OCI-LY3 (cell line): ENCODE data around the gene GRIK1.

Experiments used
- EZH2phosphoT487 ChIP-seq: fragments of 200-600 bp; shearing (Covaris generic); IDR thresholded peaks from 2 replicates; pipeline ENCODE4 v1.6.1; 2018; ENCODE audit warnings: antibody characterized with exemption, mixed run types, low read depth
- TF ChIP-seq, protein P1 (sequence below): fragments of 200-600, 300-600 bp; sonication (generic); IDR thresholded peaks from 2 replicates; pipeline ENCODE4 v1.5.1; 2014; ENCODE audit warnings: antibody characterized with exemption, low read length, low read depth

DNA sequence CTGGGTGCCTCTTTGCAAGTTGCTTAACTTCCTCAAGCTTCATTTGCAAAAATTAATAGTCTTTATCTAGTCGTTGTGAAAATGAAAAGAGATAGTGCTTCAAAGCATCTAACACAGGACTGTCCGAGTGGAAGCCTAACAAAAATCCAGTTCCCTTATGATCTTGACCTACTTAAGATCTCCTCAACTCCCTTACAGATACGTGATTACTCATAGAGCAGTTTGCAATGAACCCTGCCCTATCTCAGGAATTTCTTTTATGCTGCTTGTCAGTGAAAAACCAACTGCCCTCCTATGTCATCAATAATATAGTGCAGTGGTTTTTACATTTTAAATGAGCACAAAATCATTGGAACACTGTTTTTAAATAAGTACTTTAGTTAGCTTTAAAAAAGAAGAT is 326.8 kb downstream of the GRIK1 start:
- TF ChIP-seq, protein P1, sequence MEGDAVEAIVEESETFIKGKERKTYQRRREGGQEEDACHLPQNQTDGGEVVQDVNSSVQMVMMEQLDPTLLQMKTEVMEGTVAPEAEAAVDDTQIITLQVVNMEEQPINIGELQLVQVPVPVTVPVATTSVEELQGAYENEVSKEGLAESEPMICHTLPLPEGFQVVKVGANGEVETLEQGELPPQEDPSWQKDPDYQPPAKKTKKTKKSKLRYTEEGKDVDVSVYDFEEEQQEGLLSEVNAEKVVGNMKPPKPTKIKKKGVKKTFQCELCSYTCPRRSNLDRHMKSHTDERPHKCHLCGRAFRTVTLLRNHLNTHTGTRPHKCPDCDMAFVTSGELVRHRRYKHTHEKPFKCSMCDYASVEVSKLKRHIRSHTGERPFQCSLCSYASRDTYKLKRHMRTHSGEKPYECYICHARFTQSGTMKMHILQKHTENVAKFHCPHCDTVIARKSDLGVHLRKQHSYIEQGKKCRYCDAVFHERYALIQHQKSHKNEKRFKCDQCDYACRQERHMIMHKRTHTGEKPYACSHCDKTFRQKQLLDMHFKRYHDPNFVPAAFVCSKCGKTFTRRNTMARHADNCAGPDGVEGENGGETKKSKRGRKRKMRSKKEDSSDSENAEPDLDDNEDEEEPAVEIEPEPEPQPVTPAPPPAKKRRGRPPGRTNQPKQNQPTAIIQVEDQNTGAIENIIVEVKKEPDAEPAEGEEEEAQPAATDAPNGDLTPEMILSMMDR, result no peak
- no peak for TF ChIP-seq EZH2phosphoT487
